ENCODE measurements around the gene CGNL1.

The CGNL1 gene

DNA sequence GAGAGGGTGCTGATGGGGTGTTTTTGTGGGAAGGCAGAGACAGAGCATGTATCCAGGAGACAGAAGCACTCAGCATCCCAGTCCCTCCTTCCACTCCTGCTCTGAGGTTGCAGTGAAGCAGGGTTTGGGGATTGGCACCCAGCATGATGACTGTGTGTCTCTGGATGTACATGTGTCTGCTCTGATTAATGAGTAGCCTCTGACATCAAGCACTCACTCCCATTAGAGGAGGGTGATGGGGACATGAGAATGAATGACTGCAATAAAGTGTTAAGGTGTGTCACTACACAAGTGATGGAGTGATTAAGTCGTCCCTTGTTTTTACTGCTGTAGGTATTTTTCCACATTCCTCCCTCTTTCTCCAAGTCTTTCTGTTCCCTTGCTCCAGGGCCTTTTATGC, 205.8 kb downstream of the CGNL1 start:
- TF ChIP-seq ZFX (IDR thresholded peaks at IDR 0.05): no peak
- TF ChIP-seq, protein P1, sequence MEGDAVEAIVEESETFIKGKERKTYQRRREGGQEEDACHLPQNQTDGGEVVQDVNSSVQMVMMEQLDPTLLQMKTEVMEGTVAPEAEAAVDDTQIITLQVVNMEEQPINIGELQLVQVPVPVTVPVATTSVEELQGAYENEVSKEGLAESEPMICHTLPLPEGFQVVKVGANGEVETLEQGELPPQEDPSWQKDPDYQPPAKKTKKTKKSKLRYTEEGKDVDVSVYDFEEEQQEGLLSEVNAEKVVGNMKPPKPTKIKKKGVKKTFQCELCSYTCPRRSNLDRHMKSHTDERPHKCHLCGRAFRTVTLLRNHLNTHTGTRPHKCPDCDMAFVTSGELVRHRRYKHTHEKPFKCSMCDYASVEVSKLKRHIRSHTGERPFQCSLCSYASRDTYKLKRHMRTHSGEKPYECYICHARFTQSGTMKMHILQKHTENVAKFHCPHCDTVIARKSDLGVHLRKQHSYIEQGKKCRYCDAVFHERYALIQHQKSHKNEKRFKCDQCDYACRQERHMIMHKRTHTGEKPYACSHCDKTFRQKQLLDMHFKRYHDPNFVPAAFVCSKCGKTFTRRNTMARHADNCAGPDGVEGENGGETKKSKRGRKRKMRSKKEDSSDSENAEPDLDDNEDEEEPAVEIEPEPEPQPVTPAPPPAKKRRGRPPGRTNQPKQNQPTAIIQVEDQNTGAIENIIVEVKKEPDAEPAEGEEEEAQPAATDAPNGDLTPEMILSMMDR (conservative IDR thresholded peaks at IDR 0.05): no peak
- H3K27ac ChIP-seq: no peak overlapping the region

DNA sequence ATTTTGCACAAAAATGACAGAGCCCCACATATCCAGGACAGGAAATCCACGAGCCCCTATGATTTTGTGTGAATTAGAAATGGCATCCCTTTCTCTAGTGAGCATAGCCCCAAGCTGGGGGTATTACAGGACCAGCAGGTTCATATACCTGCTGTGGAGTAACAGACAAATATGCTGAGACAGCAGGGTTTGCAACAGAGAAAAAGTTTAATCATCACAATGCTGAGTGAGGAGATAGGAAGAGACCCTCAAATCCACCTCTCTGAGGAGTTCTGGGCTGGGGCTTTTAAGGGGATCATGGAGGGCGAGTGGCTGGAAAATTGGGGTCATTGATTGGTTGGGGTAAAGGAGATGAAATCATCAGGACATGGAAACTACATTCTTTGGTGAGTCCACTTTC, 207.0 kb downstream of the CGNL1 start:
- TF ChIP-seq, protein P1 (conservative IDR thresholded peaks at IDR 0.05): no peak
- no peak overlapping the region for H3K27ac ChIP-seq

DNA sequence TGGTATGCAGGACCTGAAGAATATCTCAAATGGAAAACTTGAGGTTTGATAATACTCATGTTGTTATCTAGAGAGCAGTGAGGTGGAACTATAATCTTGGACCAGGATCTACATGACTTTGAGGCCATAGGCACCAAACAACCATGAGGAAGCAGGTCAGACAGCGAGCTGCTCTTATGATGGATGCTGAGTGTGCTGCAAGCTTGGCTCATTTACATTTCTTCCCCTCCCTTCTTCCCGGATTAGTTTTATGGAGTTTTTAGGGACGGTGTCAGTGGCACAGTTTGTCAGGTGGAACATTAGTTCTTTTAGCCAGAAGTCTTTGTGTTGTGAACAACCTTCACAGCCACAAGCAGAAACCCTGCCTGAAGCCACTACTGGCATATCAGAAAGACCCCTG, 207.4 kb downstream of the CGNL1 start:
- no peak for TF ChIP-seq ZFX (IDR thresholded peaks at IDR 0.05)
- TF ChIP-seq, protein P1 (conservative IDR thresholded peaks at IDR 0.05): no peak
- no peak overlapping the region for H3K27ac ChIP-seq

DNA sequence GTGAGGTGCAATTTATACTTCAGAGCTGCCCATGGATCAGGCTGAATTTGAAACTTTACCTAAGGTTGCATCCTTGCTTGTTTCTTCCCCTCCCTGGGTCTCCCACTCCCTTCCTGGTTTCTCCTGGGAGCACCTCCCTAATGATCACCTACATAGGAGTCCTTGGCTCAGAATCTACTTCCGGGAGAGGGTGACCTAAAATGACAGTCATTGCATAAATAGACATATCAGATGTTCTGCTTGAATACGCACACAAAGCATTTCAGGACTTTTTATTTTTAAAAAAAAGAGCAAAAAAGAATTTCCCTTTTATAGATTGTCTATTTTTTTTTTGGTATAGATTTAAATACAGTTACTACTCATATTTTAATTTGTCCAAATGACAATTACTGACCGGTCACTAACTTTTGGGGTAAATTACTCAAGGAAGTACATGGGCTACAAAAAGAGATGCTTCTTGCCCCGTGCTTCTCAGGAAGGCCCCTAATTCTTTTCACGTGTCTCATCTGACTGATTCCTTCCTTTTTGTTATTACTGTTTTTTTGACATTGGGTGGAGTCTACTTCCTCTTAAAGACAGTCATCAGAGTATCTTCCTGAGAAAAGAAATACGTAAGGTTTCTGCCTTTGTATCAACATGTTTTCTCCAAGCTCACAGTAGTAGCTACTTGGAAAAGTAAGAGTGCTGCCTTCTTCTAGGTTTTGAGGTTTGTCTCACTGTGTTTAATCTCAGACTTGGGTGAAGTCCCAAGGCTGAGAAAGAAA, 210.5 kb downstream of the CGNL1 start:
- TF ChIP-seq, protein P1 (conservative IDR thresholded peaks at IDR 0.05): no peak
- no peak for TF ChIP-seq ZFX (IDR thresholded peaks at IDR 0.05)
- no peak overlapping the region for H3K27ac ChIP-seq

GRCh38 chr15:57589281-57589680, 213.0 kb downstream of the CGNL1 start:
- TF ChIP-seq, protein P1 (conservative IDR thresholded peaks at IDR 0.05): no peak
- no peak for TF ChIP-seq ZFX (IDR thresholded peaks at IDR 0.05)

DNA sequence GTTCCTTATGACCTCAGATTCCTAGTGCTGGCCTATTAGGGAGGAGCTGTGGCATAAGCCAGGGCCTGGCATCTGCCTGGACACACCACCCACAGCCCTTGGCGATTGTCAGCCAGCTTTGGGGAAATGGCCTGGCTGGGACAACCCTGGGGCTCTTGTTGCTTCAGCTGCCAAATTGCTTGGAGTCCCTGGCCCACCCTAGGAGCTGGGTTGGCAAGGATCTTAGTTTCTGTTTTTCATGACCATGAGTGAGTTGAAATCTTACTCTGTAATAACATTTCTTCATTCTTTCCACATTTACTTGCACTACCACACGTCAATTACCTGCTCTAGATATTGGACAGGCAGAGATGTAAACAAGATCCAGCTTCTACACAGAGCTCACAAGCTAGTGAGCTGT, 213.4 kb downstream of the CGNL1 start:
- no peak overlapping the region for H3K27ac ChIP-seq
- TF ChIP-seq, protein P1 (conservative IDR thresholded peaks at IDR 0.05): no peak
- TF ChIP-seq ZFX (IDR thresholded peaks at IDR 0.05): no peak

More at GRCh38 chr15:57589281-57589680, 213.0 kb downstream of the CGNL1 start:
- no peak overlapping the region for H3K27ac ChIP-seq

GRCh38 chr15:57591237-57591821, 215.0 kb downstream of the CGNL1 start:
- H3K27ac ChIP-seq: peak overlapping the region; percentile 52; the same call in 1 of the 2 replicates
- TF ChIP-seq, protein P1 (conservative IDR thresholded peaks at IDR 0.05): no peak; the same call in 1 of the 2 replicates
- TF ChIP-seq ZFX (IDR thresholded peaks at IDR 0.05): no peak

All from C4-2B (cell line).